ENCODE results near the gene CES4A. TPM values are rescaled to one million over a fixed set of nuclear protein-coding genes. Genes with fewer than 3 reads are reported as not detected.
"Not testable (repeated sequence)": the region's sequence is repeated elsewhere in the genome, so short reads cannot be mapped to it uniquely, and the experiment has no call there.

The CES4A gene
- total RNA-seq, 1 experiment from 2014 or later = not detected

- no peak for DNase-seq (ENCODE audit: low read depth in 1 of 2, low spot score in 2 of 2)
- H3K27me3 ChIP-seq (replicated peaks) = no peaks in the 10 kb centered on the region
- no peaks in the 10 kb centered on the region for H3K36me3 ChIP-seq
- H3K4me3 ChIP-seq = no peak overlapping the region
- no peak overlapping the region for H3K27ac ChIP-seq
- H3K9me3 ChIP-seq (replicated peaks) = no peaks in the 10 kb centered on the region
- no peaks in the 10 kb centered on the region for H3K4me1 ChIP-seq (replicated peaks)
Observed at GRCh38 chr16:66961914-66962313, 26.5 kb upstream of the CES4A start.

DNA sequence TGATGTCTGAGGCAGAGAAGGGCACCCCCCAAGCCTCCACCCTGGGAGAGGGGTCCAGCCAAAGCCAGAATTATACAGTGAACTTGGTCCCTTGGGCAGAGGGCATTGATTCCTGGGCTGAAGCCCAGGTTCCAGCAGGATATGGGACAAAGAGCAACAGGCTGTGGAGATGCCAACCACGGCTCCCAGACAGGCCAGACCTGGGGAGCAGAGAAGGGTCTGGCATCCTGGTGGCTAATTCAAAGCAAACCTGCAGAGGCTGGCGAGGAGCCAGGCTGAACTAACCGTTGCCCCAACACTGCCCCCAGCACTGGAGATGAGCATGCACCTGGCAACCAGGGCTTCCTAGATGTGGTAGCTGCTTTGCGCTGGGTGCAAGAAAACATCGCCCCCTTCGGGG is 24.3 kb upstream of the CES4A start:
- H3K9me3 ChIP-seq (replicated peaks) = no peaks in the 10 kb centered on the region
- no peak overlapping the region for H3K27ac ChIP-seq
- H3K4me3 ChIP-seq = no peak overlapping the region
- DNase-seq (ENCODE audit: low read depth in 1 of 2, low spot score in 2 of 2) = no peak
- no peaks in the 10 kb centered on the region for H3K36me3 ChIP-seq
- no peaks in the 10 kb centered on the region for H3K4me1 ChIP-seq (replicated peaks)
- H3K27me3 ChIP-seq (replicated peaks) = no peaks in the 10 kb centered on the region

DNA sequence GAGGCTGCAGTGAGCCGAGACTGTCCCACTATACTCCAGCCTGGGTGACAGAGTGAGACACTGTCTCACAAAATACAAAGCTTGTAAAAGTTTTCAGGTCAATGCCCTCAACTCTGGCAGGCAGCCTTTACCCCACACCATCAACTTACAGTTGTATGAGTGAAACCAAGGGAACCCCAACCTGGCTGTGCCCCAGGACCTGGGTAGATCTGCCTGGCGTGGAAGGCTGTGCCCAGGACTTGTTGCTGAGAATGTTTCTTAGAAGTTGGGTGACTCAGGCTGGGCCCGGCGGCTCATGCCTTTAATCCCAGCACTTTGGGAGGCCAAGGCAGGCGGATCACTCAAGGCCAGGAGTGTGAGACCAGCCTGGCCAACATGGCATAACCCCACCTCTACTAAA is 19.5 kb upstream of the CES4A start:
- H3K36me3 ChIP-seq = no peaks in the 10 kb centered on the region
- H3K27ac ChIP-seq = no peak overlapping the region
- H3K27me3 ChIP-seq (replicated peaks) = no peaks in the 10 kb centered on the region
- H3K4me3 ChIP-seq = no peak overlapping the region
- no peaks in the 10 kb centered on the region for H3K4me1 ChIP-seq (replicated peaks)
- no peak for DNase-seq (ENCODE audit: low read depth in 1 of 2, low spot score in 2 of 2)
- H3K9me3 ChIP-seq (replicated peaks) = no peaks in the 10 kb centered on the region

DNA sequence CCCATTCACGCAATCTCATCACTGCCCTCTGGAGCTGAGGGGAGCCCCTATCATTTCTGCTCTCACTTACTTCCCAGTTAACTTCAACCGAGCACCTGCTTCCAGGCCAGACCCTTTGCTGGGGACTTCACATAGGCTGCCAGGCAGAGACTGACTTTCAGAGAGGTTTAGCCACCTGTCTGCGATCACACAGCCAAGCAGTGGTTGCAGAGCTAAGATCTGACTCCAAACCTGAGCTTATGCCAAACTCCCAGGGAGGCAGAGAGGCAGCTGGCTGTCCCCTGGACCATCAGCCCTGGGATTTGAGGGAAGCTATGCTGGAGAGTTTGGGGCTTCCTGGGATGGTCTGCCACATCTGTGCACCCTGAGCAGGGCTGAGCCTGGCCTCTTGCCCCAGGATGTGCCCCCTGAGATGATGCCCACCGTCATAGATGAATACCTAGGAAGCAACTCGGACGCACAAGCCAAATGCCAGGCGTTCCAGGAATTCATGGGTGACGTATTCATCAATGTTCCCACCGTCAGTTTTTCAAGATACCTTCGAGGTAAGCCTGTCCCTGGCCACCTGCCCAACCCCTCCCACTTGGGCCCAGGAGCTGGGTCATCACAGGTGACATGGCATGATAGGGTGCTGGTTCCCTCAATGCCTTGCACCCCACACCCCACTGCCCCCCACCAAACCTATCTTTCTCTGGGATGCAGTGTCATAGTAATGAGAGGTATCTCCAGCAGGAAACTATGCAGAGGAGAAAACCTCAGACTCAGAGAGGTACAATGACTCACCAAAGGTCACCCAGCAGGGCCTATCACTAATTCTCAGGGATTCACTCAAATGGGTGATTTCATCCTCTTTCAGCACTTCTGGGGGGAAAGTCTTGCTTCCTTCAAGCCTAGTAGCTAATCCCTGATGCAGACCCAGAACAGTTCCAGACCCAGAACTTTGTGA is 17.3 kb upstream of the CES4A start:
- no peaks in the 10 kb centered on the region for H3K27me3 ChIP-seq (replicated peaks)
- no peak for DNase-seq (ENCODE audit: low read depth in 1 of 2, low spot score in 2 of 2)
- no peaks in the 10 kb centered on the region for H3K36me3 ChIP-seq
- no peaks in the 10 kb centered on the region for H3K9me3 ChIP-seq (replicated peaks)
- no peak overlapping the region for H3K27ac ChIP-seq
- H3K4me1 ChIP-seq (replicated peaks) = no peaks in the 10 kb centered on the region
- no peak overlapping the region for H3K4me3 ChIP-seq

- Histone ChIP-seq H3K27me3 (replicated peaks) (no peaks in the 10 kb centered on the region), H3K27ac (no peak overlapping the region), H3K9me3 (replicated peaks) (no peaks in the 10 kb centered on the region), H3K4me1 (replicated peaks) (peaks cover 2% of the 10 kb centered on the region), H3K36me3 (no peaks in the 10 kb centered on the region), H3K4me3 (no peak overlapping the region)
- DNase-seq (ENCODE audit: low read depth in 1 of 2, low spot score in 2 of 2) = no peak
Observed at GRCh38 chr16:66972983-66973382, 15.4 kb upstream of the CES4A start.

- Histone ChIP-seq H3K9me3 (replicated peaks) (no peaks in the 10 kb centered on the region), H3K4me1 (replicated peaks) (peaks cover 9% of the 10 kb centered on the region), H3K4me3 (no peak overlapping the region), H3K27ac (no peak overlapping the region), H3K27me3 (replicated peaks) (no peaks in the 10 kb centered on the region), H3K36me3 (no peaks in the 10 kb centered on the region)
- no peak for DNase-seq (ENCODE audit: low read depth in 1 of 2, low spot score in 2 of 2)
Observed at GRCh38 chr16:66973716-66974115, 14.7 kb upstream of the CES4A start.

DNA sequence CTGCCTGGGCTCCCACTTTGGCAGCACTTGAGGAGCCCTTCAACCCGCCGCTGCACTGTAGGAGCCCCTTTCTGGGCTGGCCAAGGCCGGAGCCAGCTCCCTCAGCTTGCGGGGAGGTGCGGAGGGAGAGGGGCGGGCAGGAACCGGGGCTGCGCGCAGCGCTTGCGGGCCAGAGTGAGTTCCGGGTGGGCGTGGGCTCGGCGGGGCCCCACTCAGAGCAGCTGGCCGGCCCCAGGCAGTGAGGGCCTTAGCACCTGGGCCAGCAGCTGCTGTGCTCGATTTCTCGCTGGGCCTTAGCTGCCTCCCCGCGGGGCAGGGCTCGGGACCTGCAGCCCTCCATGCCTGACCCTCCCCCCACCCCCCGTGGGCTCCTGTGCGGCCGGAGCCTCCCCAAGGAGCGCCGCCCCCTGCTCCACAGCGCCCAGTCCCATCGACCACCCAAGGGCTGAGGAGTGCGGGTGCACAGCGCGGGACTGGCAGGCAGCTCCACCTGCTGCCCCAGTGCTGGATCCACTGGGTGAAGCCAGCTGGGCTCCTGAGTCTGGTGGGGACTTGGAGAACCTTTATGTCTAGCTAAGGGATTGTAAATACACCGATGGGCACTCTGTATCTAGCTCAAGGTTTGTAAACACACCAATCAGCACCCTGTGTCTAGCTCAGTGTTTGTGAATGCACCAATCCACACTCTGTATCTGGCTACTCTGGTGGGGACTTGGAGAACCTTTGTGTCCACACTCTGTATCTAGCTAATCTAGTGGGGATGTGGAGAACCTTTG is 14.0 kb upstream of the CES4A start:
- not testable (repeated sequence) for H3K4me3 ChIP-seq; H3K36me3 ChIP-seq; H3K9me3 ChIP-seq (replicated peaks); DNase-seq (ENCODE audit: low read depth in 1 of 2, low spot score in 2 of 2); H3K27ac ChIP-seq; H3K27me3 ChIP-seq (replicated peaks)
- H3K4me1 ChIP-seq (replicated peaks) = peaks cover 15% of the 10 kb centered on the region

GRCh38 chr16:66974932-66975246 is 13.5 kb upstream of the CES4A start:
- DNase-seq (ENCODE audit: low read depth in 1 of 2, low spot score in 2 of 2); H3K27ac ChIP-seq; H3K27me3 ChIP-seq (replicated peaks); H3K9me3 ChIP-seq (replicated peaks); H3K4me3 ChIP-seq; H3K36me3 ChIP-seq: not testable (repeated sequence)
- peaks cover 21% of the 10 kb centered on the region for H3K4me1 ChIP-seq (replicated peaks)

DNA sequence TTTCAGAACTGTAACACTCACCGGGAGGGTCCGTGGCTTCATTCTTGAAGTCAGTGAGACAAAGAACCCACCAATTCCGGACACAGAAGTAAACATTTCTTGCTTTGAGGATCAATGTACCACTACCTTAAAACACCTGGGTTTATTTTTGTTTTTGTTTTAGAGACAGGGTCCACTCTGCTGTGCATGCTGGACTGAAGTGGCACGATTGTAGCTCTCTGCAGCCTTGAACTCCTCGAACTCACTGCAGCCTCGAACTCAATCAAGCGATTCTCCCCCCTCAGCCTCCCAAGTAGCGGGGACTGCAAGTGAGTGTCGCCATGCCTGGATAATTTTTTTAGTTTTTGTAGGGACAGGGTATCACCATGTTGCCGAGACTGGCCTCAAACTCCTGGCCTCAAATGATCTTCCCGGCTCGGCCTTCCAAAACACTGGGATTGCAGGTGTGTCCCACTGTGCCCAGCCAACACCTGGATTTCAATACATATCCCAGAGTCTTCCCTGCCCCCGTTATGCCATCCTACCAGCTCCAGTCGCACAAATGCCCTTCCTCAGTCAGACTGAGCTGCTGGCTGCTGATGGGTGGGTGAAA is 13.0 kb upstream of the CES4A start:
- Histone ChIP-seq H3K36me3 (no peaks in the 10 kb centered on the region), H3K27ac (no peak overlapping the region), H3K27me3 (replicated peaks) (no peaks in the 10 kb centered on the region), H3K4me1 (replicated peaks) (peaks cover 23% of the 10 kb centered on the region), H3K9me3 (replicated peaks) (no peaks in the 10 kb centered on the region), H3K4me3 (no peak overlapping the region)
- no peak for DNase-seq (ENCODE audit: low read depth in 1 of 2, low spot score in 2 of 2)

GRCh38 chr16:66976746-66977145 is 11.6 kb upstream of the CES4A start:
- no peak for DNase-seq (ENCODE audit: low read depth in 1 of 2, low spot score in 2 of 2)

DNA sequence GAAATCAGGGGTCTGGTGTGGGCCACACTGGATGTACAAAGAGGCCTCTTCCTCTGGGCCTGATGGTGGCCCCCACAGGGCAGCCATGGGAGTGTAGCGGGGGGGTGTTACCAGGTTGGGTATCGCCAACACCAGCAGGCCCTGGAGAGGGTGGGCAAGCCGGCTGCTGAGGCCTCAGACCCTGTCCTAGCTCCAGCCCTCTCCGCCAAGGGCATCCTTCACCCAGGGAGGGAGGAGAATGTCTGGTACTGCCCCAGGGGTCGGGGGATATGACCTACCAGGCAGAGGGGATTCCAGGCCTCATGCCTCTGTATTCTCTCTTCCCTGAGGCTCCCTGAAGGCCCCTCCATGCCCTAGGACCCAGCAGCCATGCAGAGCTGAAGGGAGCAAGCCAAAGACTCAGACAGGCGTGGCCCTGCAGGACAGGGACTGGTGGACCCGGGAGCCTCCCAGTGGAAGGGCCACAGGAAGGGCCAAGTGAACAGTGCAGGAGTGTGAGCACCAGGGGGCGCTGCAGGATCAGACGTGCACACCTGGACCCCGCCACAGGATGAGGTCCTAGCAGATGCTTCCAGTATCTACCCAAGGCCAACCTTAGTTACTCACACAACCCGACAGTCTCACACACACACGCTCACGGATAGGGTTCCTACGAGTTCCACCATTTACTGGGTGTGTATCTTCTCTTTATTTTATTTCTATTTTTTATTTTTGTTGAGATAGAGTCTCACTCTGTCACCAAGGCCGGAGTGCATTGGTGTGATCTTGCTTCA is 10.9 kb upstream of the CES4A start:
- Histone ChIP-seq H3K4me1 (replicated peaks) (peaks cover 23% of the 10 kb centered on the region), H3K27ac (no peak overlapping the region), H3K9me3 (replicated peaks) (no peaks in the 10 kb centered on the region), H3K36me3 (no peaks in the 10 kb centered on the region), H3K27me3 (replicated peaks) (no peaks in the 10 kb centered on the region), H3K4me3 (no peak overlapping the region)
- DNase-seq (ENCODE audit: low read depth in 1 of 2, low spot score in 2 of 2) = peak; percentile 73 to 88

More at GRCh38 chr16:66976746-66977145, 11.6 kb upstream of the CES4A start:
- peaks cover 23% of the 10 kb centered on the region for H3K4me1 ChIP-seq (replicated peaks)
- H3K27ac ChIP-seq = no peak overlapping the region
- no peaks in the 10 kb centered on the region for H3K27me3 ChIP-seq (replicated peaks)
- no peaks in the 10 kb centered on the region for H3K9me3 ChIP-seq (replicated peaks)
- no peaks in the 10 kb centered on the region for H3K36me3 ChIP-seq
- no peak overlapping the region for H3K4me3 ChIP-seq

- H3K27ac ChIP-seq = peak overlapping the region; percentile 37; the same call in 1 of the 2 replicates
- DNase-seq (ENCODE audit: low read depth in 1 of 2, low spot score in 2 of 2) = peak; percentile 62 to 75
- no peak overlapping the region for H3K4me3 ChIP-seq
- peaks cover 23% of the 10 kb centered on the region for H3K4me1 ChIP-seq (replicated peaks)
- H3K36me3 ChIP-seq = no peaks in the 10 kb centered on the region
- no peaks in the 10 kb centered on the region for H3K9me3 ChIP-seq (replicated peaks)
- H3K27me3 ChIP-seq (replicated peaks) = no peaks in the 10 kb centered on the region; the same call in 1 of the 2 replicates
Observed at GRCh38 chr16:66979011-66979717, 9.2 kb upstream of the CES4A start.

- H3K27ac ChIP-seq = no peak overlapping the region
- peaks cover 21% of the 10 kb centered on the region for H3K4me1 ChIP-seq (replicated peaks)
- no peaks in the 10 kb centered on the region; the same call in 1 of the 2 replicates for H3K27me3 ChIP-seq (replicated peaks)
- no peak for DNase-seq (ENCODE audit: low read depth in 1 of 2, low spot score in 2 of 2)
- no peaks in the 10 kb centered on the region for H3K36me3 ChIP-seq
- no peak overlapping the region for H3K4me3 ChIP-seq
- H3K9me3 ChIP-seq (replicated peaks) = no peaks in the 10 kb centered on the region
Observed at GRCh38 chr16:66983033-66983432, 5.4 kb upstream of the CES4A start.
